NCI-H1417 treated with DMSO at 0.1 percent for 48 hours (cell line): Measurements from ENCODE around the gene C5.

Experiments used
- DNase-seq: peaks from one replicate; lab custom pipeline; 2025; lab: John Stamatoyannopoulos, UW

The C5 gene

GRCh38 chr9:120924698-120925534 is 125.2 kb downstream of the C5 start:
- DNase-seq, result no peak

- DNase-seq, result no peak
These were observed 126.3 kb downstream of the C5 start for GRCh38 chr9:120923620-120924328.

- DNase-seq, result no peak
These were observed 127.5 kb downstream of the C5 start for GRCh38 chr9:120922404-120923195.

- no peak for DNase-seq
These were observed 128.4 kb downstream of the C5 start for GRCh38 chr9:120921661-120922181.

- DNase-seq, result no peak
These were observed 129.3 kb downstream of the C5 start for GRCh38 chr9:120920806-120921178.

- no peak for DNase-seq
These were observed 130.0 kb downstream of the C5 start for GRCh38 chr9:120919843-120920805.

- DNase-seq, result no peak
These were observed 130.9 kb downstream of the C5 start for GRCh38 chr9:120918931-120919842.

GRCh38 chr9:120917929-120918762 is 131.9 kb downstream of the C5 start:
- DNase-seq, result no peak

GRCh38 chr9:120916991-120917880 is 132.8 kb downstream of the C5 start:
- DNase-seq, result no peak

- no peak for DNase-seq
These were observed 133.5 kb downstream of the C5 start for GRCh38 chr9:120916588-120916987.

GRCh38 chr9:120915854-120916470 is 134.1 kb downstream of the C5 start:
- no peak for DNase-seq

GRCh38 chr9:120914953-120915352 is 135.1 kb downstream of the C5 start:
- no peak for DNase-seq

GRCh38 chr9:120914396-120914795 is 135.7 kb downstream of the C5 start:
- no peak for DNase-seq

GRCh38 chr9:120913647-120914264 is 136.3 kb downstream of the C5 start:
- DNase-seq, result no peak

GRCh38 chr9:120912958-120913646 is 137.0 kb downstream of the C5 start:
- no peak for DNase-seq

GRCh38 chr9:120911295-120911837 is 138.7 kb downstream of the C5 start:
- no peak for DNase-seq
